ENCODE data around the gene WDR88.
"Not testable (repeated sequence)": the region's sequence is repeated elsewhere in the genome, so short reads cannot be mapped to it uniquely, and the experiment has no call there.

The WDR88 gene

DNA sequence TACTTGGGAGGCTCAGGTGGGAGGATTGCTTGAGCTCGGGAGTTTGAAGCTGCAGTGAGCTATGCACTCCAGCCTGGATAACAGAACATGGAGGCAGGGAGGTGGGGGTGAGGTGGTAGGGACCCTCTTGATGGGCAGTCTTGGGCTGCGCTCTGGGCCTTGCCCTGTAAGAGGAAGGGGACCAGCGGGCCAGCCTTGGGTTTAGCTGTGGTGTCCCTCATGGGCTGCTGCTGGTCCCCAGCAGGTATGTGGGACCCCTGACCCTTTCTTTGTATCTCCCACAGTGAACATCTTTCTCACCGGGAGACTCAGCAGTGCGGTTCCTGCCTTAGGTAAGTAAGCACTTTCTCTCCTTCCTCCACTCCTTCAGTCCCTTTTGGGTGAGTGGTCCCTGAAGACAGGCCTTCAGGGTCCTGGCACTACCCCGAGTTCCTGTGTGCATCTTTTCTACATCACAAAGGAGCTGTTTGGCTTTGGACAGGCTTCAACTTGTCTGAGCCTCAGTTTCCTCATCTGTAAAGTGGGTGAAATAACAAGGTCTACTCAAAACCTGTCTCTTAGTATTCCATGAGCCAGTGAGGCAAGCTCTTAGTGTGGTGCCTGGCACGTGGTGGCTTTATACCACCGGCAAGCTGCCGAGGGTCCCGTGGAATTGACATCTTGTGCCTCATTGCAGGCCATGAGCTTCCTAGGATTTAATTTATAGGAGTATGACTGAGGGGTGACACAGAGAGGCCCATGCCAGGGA, 64.7 kb downstream of the WDR88 start:
- no peak for DNase-seq

- no peak for DNase-seq
Measured at GRCh38 chr19:33197591-33198000, 65.7 kb downstream of the WDR88 start.

DNA sequence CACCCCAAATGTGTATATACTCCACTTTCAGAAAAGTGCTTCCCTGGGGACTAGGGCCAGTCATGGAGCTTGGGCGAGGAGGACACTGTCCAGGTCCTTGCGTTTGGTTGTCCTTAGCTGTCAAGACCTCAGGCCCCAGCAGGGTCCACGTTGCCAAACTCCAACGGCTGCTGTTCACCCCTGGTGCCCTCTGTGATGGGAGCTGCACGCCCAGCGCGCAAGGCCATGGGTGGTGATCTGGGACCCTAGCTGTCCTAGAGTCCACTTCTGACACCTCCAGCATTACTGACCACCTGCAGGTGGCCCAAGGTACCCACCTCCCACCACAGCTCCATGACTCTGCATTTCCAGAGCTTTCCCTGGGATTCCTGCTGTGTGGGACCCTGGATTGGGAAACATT, 66.3 kb downstream of the WDR88 start:
- DNase-seq: no peak

DNA sequence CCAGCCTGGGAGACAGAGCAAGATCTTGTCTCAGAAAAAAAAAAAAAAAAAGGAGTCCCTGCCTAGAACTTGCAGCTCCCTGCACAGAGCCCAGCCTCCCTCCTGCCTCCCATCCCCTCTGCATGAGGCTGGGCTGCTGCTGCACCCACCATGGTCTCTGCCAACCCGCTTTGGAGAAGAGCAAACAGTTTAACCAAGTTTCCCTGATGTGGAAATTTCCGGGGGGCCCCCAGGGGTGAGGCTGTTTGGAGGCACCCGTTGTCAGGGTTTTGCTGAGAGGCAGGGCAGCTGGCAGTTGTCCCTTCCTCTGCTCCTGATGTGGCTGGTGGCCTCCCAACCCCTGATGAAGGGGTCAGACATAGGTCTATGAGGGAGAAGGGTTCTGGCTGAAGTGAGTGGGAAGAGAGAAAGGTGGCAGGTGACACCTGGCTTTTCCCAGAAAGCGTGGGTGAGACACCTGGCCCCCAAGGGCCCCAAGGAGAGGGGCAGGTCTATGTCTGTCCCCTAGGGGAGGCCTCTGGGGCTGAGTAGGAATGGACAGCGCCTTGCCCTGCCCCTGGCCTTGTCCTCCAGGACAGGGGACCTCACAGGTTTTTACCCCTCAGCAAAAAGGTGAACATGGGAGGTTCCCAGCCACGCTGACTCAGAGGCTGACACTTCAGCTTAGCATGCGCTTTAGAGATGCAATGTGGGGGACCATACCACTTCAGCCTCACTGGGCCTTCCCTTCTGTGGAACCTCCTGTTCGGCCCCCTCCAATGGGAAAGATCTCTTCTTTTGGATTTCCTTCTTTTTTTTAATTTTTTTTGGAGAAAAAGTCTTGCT, 67.7 kb downstream of the WDR88 start:
- DNase-seq: no peak

GRCh38 chr19:33201473-33201872, 69.6 kb downstream of the WDR88 start:
- no peak for DNase-seq

DNA sequence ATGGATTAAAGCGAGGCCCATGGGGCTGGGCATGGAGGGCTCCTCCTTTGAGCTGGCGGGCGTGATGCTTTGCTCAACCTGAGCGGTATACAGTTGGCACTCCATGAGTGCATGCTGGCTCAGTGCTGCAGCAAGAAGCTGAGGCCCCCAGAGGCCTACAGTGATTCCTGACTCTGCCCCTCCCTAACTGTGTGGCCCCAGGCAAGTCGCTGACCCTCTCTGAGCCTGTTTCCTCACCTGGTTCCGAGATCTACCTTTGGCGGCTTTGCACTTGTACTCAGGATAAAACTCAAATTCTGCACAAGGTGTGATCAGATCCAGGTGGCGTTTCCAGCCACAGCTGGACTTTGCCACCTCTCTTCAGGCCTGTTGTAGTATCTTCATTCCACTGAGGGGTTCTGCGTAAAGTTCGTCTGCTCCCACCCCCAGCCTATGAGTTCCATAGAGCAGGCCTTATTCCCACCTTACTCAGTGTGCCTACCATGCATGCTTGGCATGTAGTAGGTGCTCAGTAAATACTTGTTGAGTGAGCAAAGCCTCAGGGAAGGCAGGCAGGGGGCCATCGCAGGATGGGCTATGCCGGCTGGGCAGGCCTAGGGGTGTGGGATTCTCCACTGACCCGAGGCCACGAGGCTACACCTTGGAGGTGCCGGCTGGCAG, 70.1 kb downstream of the WDR88 start:
- no peak for DNase-seq

- DNase-seq: no peak
Measured at GRCh38 chr19:33202546-33203507, 70.9 kb downstream of the WDR88 start.

- no peak for DNase-seq
Measured at GRCh38 chr19:33203529-33203928, 71.6 kb downstream of the WDR88 start.

- no peak for DNase-seq
Measured at GRCh38 chr19:33204136-33204973, 72.4 kb downstream of the WDR88 start.

GRCh38 chr19:33205110-33205509, 73.2 kb downstream of the WDR88 start:
- no peak for DNase-seq

DNA sequence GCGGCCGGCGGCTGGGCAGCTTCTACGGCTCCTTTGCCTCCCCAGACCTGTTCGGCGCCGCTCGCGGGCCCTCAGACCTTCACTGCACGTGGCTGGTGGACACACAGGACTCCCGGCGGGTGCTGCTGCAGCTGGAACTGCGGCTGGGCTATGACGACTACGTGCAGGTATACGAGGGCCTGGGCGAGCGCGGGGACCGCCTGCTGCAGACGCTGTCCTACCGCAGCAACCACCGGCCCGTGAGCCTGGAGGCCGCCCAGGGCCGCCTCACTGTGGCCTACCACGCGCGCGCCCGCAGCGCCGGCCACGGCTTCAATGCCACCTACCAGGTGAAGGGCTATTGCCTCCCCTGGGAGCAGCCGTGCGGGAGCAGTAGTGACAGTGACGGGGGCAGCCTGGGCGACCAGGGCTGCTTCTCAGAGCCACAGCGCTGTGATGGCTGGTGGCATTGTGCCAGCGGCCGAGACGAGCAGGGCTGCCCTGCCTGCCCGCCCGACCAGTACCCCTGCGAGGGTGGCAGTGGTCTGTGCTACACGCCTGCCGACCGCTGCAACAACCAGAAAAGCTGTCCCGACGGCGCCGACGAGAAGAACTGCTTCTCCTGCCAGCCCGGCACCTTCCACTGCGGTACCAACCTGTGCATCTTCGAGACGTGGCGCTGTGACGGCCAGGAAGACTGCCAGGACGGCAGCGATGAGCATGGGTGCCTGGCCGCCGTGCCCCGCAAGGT, 73.8 kb downstream of the WDR88 start:
- DNase-seq: no peak

DNA sequence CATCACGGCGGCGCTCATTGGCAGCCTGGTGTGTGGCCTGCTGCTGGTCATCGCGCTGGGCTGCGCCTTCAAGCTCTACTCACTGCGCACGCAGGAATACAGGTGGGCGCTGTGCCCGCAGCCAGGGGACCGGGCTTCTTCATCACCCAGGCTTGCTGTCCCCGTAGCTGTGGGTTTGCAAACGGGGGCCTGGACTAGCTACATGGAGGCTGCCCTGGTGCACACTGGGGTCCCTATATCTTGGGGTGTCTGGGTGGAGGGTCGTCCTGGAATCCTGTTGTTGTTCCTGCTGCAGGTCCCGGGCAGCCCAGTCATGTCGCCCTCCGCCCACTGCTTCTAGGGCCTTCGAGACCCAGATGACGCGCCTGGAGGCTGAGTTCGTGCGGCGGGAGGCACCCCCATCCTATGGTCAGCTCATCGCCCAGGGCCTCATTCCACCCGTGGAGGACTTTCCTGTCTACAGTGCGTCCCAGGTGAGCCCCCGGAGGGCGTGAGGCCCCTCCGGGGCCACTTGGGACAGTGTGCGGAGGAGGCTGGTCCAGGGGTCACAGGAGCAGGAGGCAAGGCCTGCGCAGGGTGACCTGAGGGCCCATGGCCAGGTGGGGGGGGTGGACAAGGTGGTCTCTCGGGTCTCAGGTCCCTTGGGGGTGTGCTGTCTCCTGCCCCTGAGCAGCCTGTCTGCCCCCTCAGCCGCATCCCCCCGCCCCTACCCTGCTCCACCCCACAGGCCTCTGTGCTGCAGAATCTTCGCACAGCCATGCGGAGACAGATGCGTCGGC, 74.5 kb downstream of the WDR88 start:
- DNase-seq: no peak

GRCh38 chr19:33207040-33207620, 75.2 kb downstream of the WDR88 start:
- no peak for DNase-seq

DNA sequence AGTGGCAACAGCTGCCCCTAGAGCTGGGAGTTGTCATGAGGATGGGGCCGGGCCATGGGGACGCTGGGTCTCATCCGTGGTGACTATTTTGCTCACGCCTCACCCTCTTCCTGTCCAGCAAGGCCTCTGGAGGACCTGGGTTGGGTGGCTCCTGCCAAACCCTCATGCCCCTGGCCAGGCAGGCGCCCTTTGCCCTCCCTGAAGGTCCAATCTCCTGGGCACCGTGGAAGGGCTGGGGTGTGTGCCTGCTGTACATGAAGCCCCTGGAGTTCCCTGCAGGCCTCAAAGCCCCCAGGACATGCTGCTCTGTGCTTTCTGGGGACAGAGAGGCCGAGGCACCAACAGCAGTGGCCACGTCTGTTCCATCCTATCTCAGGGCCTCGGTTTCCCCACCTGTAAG, 76.0 kb downstream of the WDR88 start:
- no peak for DNase-seq

DNA sequence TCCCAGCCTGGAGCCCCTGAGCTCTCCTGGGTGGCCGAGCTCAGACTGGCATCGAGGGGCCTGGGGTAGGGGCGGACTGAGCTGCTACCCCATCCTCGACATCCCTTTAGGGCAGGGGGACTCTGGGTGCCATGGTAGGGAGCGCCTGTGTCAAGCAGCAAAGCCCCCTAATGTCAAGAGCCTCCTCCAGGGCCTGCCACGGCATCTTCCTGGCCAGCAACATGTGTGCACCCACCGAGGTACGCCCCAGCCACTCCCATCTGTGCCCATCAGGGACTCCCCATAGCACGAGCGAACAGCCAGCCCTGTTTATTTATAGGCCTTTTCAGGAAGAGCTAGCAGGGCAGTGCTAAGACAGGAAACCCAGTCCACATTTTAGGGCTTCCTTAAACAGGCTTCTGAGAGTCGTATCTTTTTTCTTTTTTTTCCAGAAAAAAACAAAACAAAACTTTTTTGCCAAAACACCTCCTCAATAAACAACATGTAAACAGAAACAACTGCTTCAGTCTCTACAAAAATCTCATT, 76.5 kb downstream of the WDR88 start:
- DNase-seq: no peak

DNA sequence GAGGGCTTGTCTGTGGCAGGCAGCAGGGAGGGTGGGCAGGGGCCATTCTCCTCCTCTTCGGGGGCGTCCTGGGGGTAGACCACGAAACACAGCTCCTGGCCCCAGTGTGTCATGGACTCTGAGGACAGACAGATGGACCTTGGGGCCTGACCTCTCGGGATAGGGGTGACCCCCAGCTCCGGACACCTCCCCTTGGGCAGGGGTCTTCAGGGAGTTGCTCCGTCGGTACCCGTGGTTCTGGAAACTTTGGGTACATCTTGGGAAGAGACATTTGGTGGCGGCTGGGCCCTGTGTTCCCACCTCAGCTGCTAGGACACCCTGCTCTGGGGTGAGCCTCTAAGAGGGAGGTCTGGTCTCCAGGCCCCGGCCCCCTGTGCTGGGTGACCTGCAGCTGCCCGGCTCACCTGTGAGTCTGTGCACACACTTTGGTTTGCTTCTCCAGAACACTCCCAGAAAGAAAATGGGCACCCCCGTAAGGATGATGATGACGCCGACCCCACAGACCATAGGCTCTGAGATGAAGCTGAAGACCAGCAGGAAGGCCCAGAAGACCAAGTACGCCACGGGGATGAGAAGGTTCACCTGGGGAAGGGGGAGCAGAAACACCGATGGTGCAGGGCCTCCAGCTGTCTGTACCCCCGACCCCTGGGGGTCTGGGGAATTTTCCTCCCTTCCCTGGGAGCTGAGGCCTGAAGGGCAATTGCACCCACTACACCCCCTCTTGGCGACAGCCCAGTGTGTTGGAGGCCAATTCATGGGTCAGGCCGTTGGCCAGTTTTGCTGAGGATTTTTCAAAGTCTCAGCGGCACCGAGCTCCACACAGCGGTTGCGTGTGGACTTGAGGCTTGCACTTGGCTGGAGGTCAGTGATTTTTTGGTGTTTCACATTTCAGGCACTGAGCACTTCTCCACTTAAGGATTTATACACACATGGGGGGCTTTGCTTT, 77.3 kb downstream of the WDR88 start:
- peak in 13 of 58 donors; percentile 12 to 51 (median 33) for DNase-seq

- DNase-seq: not testable (repeated sequence)
Measured at GRCh38 chr19:33209850-33210230, 77.9 kb downstream of the WDR88 start.

Data from anterior cingulate cortex (tissue), 58 donors.